ENCODE measurements around the gene MYO1D.

Gene MYO1D

GRCh38 chr17:32810690-32811089 lies 66.2 kb downstream of the MYO1D start:
- DNase-seq, result no peak

GRCh38 chr17:32807577-32807976 lies 69.3 kb downstream of the MYO1D start:
- no peak for DNase-seq

GRCh38 chr17:32806646-32807045 lies 70.3 kb downstream of the MYO1D start:
- DNase-seq, result no peak

DNA sequence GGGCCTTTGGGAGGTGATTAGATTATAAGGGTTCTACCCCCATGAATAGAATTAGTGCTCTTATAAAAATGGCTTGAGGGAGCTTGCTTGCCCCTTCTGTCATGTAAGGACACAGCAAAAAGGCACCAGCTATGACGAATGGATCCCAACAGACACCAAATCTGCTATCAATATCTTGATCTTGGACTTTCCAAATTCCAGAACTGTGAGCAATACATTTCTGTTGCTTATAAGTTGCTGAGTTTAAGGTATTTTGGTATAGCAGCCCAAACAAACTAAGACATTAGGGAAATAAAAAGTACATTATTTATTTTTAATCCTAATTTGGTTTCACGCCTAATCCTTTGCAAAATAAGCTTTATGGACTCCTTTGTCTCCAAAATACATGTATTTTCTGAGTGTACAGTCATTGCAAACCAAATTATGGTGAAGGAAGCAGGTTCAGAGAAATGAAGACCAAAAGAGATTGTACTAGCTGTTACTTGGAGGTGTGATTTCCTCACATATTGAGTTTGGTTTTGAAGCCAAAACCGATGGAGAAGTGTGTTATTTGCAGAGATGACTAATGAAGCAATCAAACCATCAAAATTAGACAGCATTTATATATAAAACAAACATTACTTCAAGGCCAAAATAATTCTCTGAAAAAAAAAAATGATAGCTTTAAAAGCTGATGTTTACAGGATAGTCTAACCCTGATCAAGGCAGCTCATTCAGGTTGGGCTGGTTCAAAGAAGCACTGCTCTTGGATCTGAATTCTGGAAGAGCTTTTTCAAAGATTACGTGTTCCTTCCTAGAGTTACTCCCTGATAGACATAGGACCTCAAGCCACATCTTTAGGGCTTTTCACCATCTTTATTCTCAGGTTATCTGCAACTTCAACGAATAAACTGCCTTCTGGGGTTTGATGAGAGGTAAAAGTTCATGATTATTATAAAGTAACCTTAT lies 71.6 kb downstream of the MYO1D start:
- no peak for DNase-seq

- no peak for DNase-seq
Observed at GRCh38 chr17:32803544-32803943, 73.4 kb downstream of the MYO1D start.

GRCh38 chr17:32802306-32802705 lies 74.6 kb downstream of the MYO1D start:
- DNase-seq, result no peak

- no peak for DNase-seq
Observed at GRCh38 chr17:32801641-32802040, 75.3 kb downstream of the MYO1D start.

DNA sequence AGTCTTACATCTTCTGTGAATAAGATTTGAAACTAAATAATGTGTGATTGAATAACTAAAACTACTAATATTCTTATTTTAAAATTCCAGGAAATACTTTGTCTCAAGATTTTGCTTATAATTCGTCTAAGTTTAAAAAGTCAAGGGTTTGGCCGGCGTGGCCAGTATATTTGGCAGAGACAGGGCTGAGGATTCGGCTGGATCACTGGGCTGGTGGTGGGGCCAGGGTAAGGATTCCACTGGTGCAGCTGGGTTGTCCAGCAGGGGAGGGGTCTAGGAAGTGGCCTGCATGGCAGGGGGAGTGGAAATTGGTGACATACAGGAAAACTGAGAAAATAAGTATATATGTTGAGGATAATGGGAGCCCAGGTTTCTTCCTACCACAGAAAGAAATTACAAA lies 75.7 kb downstream of the MYO1D start:
- no peak for DNase-seq

DNA sequence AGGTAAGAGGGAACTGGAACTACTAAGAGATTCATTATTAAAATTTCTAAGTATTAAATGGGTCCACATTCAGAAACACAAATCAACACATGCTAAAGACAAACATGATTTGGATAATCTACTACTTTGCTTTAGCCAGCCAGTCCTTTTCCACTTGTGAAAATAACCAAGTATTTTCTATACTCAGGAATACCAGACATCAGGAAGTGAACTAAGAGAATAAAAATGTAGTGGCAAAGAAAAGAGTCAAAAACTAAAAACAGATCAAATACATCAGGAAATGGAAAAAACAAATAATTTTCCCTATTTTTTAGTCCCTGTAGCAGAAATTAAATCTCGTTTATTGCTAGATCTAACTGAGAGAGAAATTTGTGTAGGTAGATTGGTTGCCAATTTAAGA lies 78.0 kb downstream of the MYO1D start:
- no peak for DNase-seq

- no peak for DNase-seq
Observed at GRCh38 chr17:32795339-32795979, 81.5 kb downstream of the MYO1D start.

GRCh38 chr17:32794533-32795246 lies 82.2 kb downstream of the MYO1D start:
- no peak for DNase-seq

GRCh38 chr17:32793841-32794240 lies 83.1 kb downstream of the MYO1D start:
- no peak for DNase-seq

DNA sequence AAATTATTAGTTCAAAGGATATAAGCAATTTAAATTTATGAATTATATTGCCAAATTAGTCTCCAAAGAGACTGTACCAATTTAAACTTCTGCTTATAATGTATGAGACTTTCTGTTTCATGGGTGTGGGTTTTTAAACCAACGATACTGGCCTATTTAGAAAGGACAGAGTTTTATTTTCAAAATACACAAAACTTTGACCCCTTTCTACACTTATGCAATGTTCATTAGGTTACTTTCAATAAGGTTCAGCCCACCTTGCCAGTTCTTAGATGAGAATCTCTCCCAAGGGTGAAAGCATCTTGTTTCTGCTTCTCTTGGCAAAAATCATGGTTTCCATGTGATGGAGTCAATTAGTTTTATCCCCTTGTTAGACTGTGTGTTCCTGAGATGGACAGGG lies 84.7 kb downstream of the MYO1D start:
- DNase-seq, result no peak

GRCh38 chr17:32786169-32786568 lies 90.8 kb downstream of the MYO1D start:
- DNase-seq, result no peak

GRCh38 chr17:32784113-32784512 lies 92.8 kb downstream of the MYO1D start:
- DNase-seq, result no peak

DNA sequence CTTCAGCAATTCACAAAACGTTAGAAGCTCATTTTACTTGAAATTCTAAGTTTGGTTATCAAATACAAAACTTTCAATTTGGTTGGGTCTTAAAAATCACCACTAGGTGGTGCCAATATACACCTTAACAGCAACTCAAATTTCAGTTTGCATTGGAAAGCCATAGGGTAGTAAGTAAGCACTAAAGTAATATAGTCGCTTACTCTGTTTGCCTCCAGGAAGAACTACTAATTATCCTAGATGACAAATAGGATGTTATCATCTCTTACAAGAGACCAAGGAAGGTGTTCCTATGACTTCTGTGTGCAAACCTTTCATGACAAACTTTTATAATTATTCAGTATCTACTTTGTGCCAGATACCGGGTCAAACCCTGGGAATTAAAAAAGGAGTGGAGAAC lies 93.3 kb downstream of the MYO1D start:
- no peak for DNase-seq

DNA sequence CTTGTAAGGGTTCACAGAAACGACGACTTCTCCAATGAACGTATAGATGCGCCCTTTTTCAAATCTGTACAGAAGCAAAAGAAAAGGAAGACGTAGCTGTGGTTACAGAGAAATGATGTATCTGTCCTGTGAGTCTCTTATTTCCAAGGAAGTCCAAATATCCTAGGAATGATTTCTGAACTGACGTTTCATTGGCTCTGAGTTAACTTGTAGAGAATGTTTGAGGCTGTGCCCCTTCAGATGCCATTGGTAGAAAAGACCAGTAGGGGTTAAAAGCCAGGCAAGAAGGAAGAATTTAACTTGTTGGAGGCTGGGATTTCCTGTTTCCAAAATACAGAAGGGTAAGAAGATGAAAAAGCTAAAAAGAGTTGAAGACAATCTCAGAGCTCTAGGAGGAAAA lies 96.2 kb downstream of the MYO1D start:
- no peak for DNase-seq

GRCh38 chr17:32777922-32778321 lies 99.0 kb downstream of the MYO1D start:
- no peak for DNase-seq

DNA sequence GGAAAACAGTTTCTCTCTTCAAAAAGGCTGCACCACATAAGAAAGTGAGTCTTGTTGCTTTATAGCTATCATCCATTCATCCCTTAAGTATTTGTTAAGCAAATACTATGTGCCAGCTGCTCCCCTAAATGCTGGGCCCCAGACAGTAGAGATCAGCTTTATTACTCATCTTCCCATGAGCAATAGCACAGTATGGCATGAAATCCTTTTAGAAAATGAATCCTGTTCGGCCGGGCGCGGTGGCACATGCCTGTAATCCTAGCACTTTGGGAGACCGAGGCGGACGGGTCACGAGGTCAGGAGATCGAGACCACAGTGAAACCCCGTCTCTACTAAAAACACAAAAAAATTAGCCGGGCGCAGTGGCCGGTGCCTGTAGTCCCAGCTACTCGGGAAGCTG lies 99.5 kb downstream of the MYO1D start:
- DNase-seq, result no peak

GRCh38 chr17:32774695-32775084 lies 102.2 kb downstream of the MYO1D start:
- no peak for DNase-seq

DNA sequence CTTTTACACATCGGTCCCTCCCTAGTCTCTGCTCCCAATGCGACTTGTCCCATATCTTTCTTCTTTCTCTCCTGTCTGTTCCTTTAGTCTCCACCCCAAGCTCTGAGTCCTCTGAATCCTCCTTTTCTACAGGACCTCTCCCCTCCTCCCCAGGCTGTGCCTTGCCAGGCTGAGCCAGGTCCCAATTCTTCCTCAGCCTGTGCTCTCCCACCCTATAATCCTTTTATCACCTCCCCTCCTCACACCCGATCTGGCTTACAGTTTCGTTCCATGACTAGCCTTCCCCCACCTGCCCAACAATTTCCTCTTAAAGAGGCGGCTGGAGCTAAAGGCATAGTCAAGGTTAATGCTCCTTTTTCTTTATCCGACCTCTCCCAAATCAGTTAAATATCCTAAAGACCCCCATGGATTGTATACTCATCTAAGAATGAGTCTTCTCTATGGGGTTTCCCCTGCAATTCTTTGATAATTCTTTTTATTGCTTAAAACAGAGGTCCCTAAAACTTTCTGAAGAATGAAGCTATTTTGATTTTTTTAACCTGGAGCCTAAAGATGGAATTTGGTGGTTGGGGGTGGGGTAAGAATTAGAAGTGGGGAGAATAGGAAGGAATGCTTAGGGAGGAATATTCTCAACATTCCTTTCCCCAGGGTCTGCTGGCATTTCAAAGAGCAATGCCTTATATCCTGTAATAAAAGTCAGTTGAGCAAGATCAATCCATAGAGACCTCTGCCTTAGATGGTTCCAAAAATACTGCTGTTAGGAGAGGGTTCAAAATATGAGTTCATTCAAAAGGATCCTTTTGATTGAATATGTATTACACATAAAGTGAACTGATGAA lies 102.8 kb downstream of the MYO1D start:
- no peak for DNase-seq

DNA sequence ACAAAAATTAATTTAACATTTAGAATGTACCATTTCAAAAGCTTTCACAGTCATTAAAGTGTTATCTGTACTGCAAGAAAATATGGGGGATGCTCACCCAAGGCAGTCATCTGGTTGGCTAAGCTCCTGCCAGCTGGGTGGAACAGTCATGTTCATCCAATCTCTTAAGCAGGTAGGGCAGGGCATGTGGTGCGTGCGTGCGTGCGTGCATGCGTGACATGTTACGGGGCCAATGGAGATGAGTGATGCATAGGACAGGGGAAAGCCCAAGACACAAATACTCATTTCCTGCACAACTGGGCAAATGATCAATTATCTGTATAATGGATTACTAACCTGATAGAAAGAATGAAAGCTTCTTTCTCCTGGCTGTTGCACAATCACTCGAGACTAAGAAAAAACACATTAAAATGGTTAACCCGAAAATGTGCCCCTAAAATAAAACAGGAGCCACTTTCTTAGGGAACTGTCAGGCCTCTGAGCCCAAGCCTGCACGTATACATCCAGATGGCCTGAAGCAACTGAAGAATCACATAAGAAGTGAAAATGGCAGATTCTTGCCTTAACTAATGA lies 104.4 kb downstream of the MYO1D start:
- DNase-seq, result no peak
